ENCODE results near the gene MICOS13. TPM values are rescaled to one million over a fixed set of nuclear protein-coding genes. Genes with fewer than 3 reads are reported as not detected.
A peak's percentile ranks its signal among the peaks of the same experiment; 100 is the strongest.

The MICOS13 gene
- total and polyA plus RNA-seq, 8 donors = 11.0 to 171 (median 70.8) TPM

DNA sequence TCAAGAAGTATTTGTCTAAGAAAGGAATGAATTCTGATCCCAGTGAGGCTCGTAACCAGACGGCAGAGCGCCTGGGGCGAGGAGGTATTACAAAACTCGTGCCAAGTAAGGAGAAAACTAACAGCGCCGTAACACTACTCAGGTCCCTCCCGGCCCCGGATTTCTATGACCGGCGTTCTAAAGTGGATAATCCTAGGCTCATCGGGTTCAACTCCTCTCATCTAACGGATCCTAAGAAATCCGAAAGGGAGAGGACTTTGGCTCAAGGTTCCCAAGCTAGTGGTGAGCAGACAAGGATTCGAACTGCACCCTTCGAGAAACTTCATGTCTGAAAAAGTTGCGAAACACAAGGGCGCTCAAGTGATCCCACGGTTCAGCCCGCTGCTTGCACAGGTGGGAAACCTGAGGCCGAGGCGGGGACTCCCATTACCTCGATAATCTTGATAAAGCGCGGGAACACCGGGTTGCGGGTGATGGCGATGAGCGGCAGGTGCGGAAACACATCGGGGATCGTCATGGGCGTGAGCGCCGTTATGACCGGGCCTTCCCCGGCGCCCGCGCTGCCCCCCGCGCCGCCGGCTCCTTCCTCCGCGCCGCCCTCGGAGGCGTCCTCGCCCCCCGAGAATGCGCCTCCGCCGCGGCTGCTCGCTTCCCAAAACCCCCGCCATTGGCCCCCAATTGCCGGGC is 39.1 kb upstream of the MICOS13 start:
- 0 to 1% (median 1%) methylated on average over 42 to 58 of the region's 58 CpGs for WGBS, 5 donors
- H3K4me1 ChIP-seq = peaks cover 18 to 37% (median 28%) of the 10 kb centered on the region in 4 donors
- intact Hi-C loops (cut with DNase I; ENCODE audit: low total_unique reads) = no loop called here
- peak overlapping the region; percentile 93 to 99 (median 98) for H3K4me3 ChIP-seq
- H3K36me3 ChIP-seq = peaks cover 0 to 15% (median 10%) of the 10 kb centered on the region in 4 donors
- no peaks in the 10 kb centered on the region for H3K9me3 ChIP-seq
- no peak for TF ChIP-seq EP300 (IDR thresholded peaks at IDR 0.05)
- TF ChIP-seq, protein P1, sequence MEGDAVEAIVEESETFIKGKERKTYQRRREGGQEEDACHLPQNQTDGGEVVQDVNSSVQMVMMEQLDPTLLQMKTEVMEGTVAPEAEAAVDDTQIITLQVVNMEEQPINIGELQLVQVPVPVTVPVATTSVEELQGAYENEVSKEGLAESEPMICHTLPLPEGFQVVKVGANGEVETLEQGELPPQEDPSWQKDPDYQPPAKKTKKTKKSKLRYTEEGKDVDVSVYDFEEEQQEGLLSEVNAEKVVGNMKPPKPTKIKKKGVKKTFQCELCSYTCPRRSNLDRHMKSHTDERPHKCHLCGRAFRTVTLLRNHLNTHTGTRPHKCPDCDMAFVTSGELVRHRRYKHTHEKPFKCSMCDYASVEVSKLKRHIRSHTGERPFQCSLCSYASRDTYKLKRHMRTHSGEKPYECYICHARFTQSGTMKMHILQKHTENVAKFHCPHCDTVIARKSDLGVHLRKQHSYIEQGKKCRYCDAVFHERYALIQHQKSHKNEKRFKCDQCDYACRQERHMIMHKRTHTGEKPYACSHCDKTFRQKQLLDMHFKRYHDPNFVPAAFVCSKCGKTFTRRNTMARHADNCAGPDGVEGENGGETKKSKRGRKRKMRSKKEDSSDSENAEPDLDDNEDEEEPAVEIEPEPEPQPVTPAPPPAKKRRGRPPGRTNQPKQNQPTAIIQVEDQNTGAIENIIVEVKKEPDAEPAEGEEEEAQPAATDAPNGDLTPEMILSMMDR (IDR thresholded peaks at IDR 0.05) = no peak
- TF ChIP-seq POLR2AphosphoS5 (IDR thresholded peaks at IDR 0.05) = no peak
- no peak for TF ChIP-seq POLR2A (IDR thresholded peaks at IDR 0.05)
- H3K27ac ChIP-seq = peak overlapping the region; percentile 83 to 99 (median 96)
- H3K27me3 ChIP-seq = no peaks in the 10 kb centered on the region
- DNase-seq = peak in 1 of 2 donors; percentile 51

DNA sequence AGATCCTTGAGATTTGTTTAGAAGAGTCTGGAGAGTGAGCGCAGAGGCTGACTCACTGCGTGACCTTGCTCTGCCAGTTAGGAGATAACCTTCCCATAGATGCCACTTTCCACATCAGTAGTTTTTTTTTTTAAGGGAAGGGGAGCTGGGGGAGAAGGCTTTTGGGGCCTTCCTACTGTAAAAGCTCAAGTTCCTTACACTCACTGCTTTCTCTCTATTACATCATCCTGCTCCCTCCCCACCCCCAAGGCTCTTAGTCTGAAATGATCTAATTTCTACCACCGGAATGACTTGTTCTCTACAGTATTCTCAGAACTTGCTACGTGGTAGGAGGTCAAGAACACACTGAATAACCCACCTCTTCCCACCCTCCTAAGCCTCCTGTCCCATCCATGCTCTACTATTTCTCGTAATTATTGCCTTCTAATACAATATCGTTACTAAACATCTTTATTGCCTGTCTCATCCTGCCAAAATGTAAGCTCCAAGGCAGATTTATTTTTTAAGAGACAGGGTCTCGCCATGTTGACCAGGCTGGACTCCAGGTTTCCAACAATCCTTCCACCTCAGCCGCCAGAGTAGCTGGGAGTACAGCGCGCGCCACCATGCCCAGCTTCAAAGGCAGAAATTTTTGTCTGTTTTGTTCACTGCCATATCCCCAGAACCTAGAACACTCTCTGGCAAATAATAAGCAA is 38.4 kb upstream of the MICOS13 start:
- TF ChIP-seq EP300 (IDR thresholded peaks at IDR 0.05) (no peak), POLR2A (IDR thresholded peaks at IDR 0.05) (no peak), POLR2AphosphoS5 (IDR thresholded peaks at IDR 0.05) (no peak)
- TF ChIP-seq, protein P1 (IDR thresholded peaks at IDR 0.05) = no peak
- peaks cover 18 to 37% (median 28%) of the 10 kb centered on the region in 4 donors for H3K4me1 ChIP-seq
- H3K4me3 ChIP-seq = peak overlapping the region; percentile 93 to 99 (median 98)
- no peaks in the 10 kb centered on the region for H3K9me3 ChIP-seq
- no peaks in the 10 kb centered on the region for H3K27me3 ChIP-seq
- peaks cover 3 to 22% (median 16%) of the 10 kb centered on the region in 4 donors for H3K36me3 ChIP-seq
- intact Hi-C loops (cut with DNase I; ENCODE audit: low total_unique reads) = no loop called here
- WGBS, 5 donors = 16 to 26% (median 22%) methylated on average over 11 of the region's 11 CpGs
- peak overlapping the region in 4 of 5 donors; percentile 95 to 99 (median 96) for H3K27ac ChIP-seq
- DNase-seq = no peak

DNA sequence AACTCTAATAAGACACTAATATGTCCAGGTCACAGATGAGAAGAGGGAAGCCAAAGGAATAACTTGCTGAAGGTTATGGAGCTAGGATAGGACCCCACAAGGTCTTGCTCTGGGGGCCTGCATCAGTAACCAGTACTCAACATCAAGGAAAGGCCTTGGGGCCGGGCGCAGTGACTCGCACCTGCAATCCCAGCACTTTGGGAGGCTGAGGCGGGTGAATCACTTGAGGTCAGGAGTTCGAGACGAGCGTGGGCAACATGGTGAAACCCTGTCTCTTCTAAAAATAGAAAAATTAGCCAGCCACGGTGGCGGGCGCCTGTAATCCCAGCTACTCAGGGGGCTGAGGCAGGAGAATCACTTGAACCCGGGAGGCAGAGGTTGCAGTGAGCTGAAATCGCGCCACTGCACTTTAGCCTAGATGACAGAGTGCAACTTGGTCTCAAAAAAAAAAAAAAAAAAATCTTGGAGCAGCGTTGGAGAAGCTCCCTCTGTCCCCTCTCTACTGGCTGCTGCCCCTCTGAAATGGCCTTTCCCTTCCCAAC is 37.8 kb upstream of the MICOS13 start:
- peaks cover 18 to 37% (median 28%) of the 10 kb centered on the region in 4 donors for H3K4me1 ChIP-seq
- intact Hi-C loops (cut with DNase I; ENCODE audit: low total_unique reads) = no loop called here
- peak overlapping the region in 2 of 4 donors; percentile 93 to 99 for H3K4me3 ChIP-seq
- no peaks in the 10 kb centered on the region for H3K9me3 ChIP-seq
- no peaks in the 10 kb centered on the region for H3K27me3 ChIP-seq
- 67 to 79% (median 71%) methylated on average over 14 of the region's 14 CpGs for WGBS, 5 donors
- peaks cover 9 to 28% (median 23%) of the 10 kb centered on the region in 4 donors for H3K36me3 ChIP-seq
- no peak for TF ChIP-seq EP300 (IDR thresholded peaks at IDR 0.05)
- TF ChIP-seq POLR2A (IDR thresholded peaks at IDR 0.05) = no peak
- TF ChIP-seq POLR2AphosphoS5 (IDR thresholded peaks at IDR 0.05) = no peak
- TF ChIP-seq, protein P1 (IDR thresholded peaks at IDR 0.05) = no peak
- peak overlapping the region in 2 of 5 donors; percentile 96 to 99 for H3K27ac ChIP-seq
- DNase-seq = no peak

DNA sequence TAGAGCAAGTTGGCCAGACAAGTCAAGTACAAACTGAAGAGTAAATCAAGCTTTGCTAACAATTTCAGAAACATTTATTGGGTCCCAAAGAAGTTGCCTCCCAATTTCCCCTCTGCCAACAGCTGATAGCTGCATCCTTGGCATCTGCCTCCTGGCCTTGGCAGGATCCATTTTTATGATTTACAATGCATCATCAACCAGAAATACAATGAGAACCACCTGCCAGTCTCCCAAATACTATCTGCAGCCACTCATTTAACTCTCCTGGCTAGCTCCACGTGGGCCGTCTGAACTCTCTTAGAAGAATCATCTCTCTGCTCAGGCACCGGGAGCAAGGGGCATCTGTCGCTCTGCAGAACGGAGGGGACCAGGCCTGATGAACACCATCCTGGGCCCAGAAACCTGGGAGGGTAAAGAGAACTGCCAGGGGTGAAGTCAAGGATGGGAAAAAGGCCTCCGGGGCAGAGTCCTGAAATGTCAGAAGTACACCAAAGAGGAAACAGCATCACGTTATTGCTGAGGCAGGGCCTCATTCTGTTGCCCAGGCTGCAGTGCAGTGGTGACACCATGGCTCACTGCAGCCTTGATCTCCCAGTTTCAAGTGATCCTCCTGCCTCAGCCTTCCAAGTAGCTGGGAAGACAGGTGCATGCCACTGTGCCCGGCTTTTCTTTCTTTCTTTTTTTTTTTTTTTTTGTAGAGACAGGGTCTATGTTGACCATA is 37.1 kb upstream of the MICOS13 start:
- intact Hi-C loops (cut with DNase I; ENCODE audit: low total_unique reads) = no loop called here
- TF ChIP-seq POLR2A (IDR thresholded peaks at IDR 0.05) = no peak
- TF ChIP-seq POLR2AphosphoS5 (IDR thresholded peaks at IDR 0.05) = no peak
- no peak for TF ChIP-seq EP300 (IDR thresholded peaks at IDR 0.05)
- TF ChIP-seq, protein P1 (IDR thresholded peaks at IDR 0.05) = no peak
- H3K36me3 ChIP-seq = peaks cover 17 to 35% (median 30%) of the 10 kb centered on the region in 4 donors
- peaks cover 18 to 37% (median 28%) of the 10 kb centered on the region in 4 donors for H3K4me1 ChIP-seq
- 76 to 86% (median 80%) methylated on average over 8 of the region's 8 CpGs for WGBS, 5 donors
- H3K27ac ChIP-seq = no peak overlapping the region
- DNase-seq = no peak
- no peak overlapping the region for H3K4me3 ChIP-seq
- H3K27me3 ChIP-seq = no peaks in the 10 kb centered on the region
- H3K9me3 ChIP-seq = no peaks in the 10 kb centered on the region
